Hepatocyte (in vitro differentiated cells): ENCODE data around the gene BRINP3. TPM values are rescaled to one million over a fixed set of nuclear protein-coding genes. Genes with fewer than 3 reads are reported as not detected.

Source experiments
- DNase-seq: peaks from one replicate; pipeline ENCODE4 v3.0.0-alpha.2; 2016; ENCODE audit warnings: low spot score
- H2AFZ ChIP-seq: fragments of 200-600 bp; sonication (generic); 2 replicates; pipeline ENCODE4 v1.6.0; 2016; ENCODE audit warnings: antibody characterized with exemption, mild to moderate bottlenecking
- H3K27ac ChIP-seq: fragments of 200-600 bp; sonication (generic); 2 replicates; pipeline ENCODE4 v1.5.1; 2016; ENCODE audit warnings: mild to moderate bottlenecking
- H3K27me3 ChIP-seq: fragments of 200-600 bp; sonication (generic); 2 replicates; pipeline ENCODE4 v1.6.1; 2016
- H3K36me3 ChIP-seq: fragments of 200-600 bp; sonication (generic); replicated peaks from 2 replicates; pipeline ENCODE4 v1.5.1; 2016; ENCODE audit warnings: low read depth; ENCODE audit not compliant: insufficient read depth
- H3K4me1 ChIP-seq: fragments of 200-600 bp; sonication (generic); 2 replicates; pipeline ENCODE4 v1.5.1; 2016; ENCODE audit warnings: mild to moderate bottlenecking, moderate library complexity; ENCODE audit not compliant: insufficient read depth
- H3K4me2 ChIP-seq: fragments of 200-600 bp; sonication (generic); 2 replicates; pipeline ENCODE4 v1.6.0; 2016
- H3K4me3 ChIP-seq: fragments of 200-600 bp; sonication (generic); 2 replicates; pipeline ENCODE4 v1.5.1; 2016; ENCODE audit warnings: mild to moderate bottlenecking
- H3K79me2 ChIP-seq: fragments of 200-600 bp; sonication (generic); 2 replicates; pipeline ENCODE4 v1.6.0; 2017; ENCODE audit warnings: mild to moderate bottlenecking
- H3K9me2 ChIP-seq: fragments of 200-600 bp; sonication (generic); replicated peaks from 2 replicates; pipeline ENCODE4 v1.6.0; 2017; ENCODE audit warnings: mild to moderate bottlenecking; ENCODE audit not compliant: insufficient read depth
- H3K9me3 ChIP-seq: fragments of 200-600 bp; sonication (generic); 2 replicates; pipeline ENCODE4 v1.5.1; 2016; ENCODE audit warnings: low read depth, mild to moderate bottlenecking
- H4K20me1 ChIP-seq: fragments of 200-600 bp; sonication (generic); 2 replicates; pipeline ENCODE4 v1.6.0; 2016; ENCODE audit warnings: mild to moderate bottlenecking; ENCODE audit not compliant: insufficient read depth, poor library complexity, severe bottlenecking
- EZH2 ChIP-seq: fragments of 200-600 bp; sonication (generic); IDR thresholded peaks from 2 replicates; pipeline ENCODE4 v1.6.1; 2016; ENCODE audit warnings: antibody characterized with exemption, mild to moderate bottlenecking, borderline replicate concordance
- EZH2phosphoT487 ChIP-seq: fragments of 200-600 bp; sonication (generic); IDR thresholded peaks from one replicate; pipeline ENCODE4 v1.6.1; 2018; ENCODE audit warnings: antibody characterized with exemption, mild to moderate bottlenecking, low read depth, moderate library complexity; ENCODE audit not compliant: unreplicated experiment, severe bottlenecking
- WGBS: methylation state at CpG from one replicate; pipeline ENCODE4 v1.1.6; 2016; ENCODE audit warnings: low lambda C conversion rate; ENCODE audit errors: missing lambda C conversion rate; 5-methylcytosine and 5-hydroxymethylcytosine counted together
- polyA plus RNA-seq: library from polyadenylated mRNA; unstranded; fragments of >200 nt; fragmentation: Nextera tagmentation; extraction: Ambion mirVana; gene quantifications from 2 replicates; pipeline ENCODE4 v1.2.1, GENCODE V29; 2016
- total RNA-seq: library from RNA; depleted of rRNA; stranded (reverse); fragments of >200 nt; gene quantifications from 2 replicates; pipeline ENCODE4 v1.2.3, GENCODE V29; 2014
- TF ChIP-seq, protein P1 (sequence below): fragments of 200-600 bp; sonication (generic); IDR thresholded peaks from 2 replicates; pipeline ENCODE4 v1.5.1; 2016; ENCODE audit warnings: antibody characterized with exemption, mild to moderate bottlenecking; ENCODE audit not compliant: poor library complexity

Gene BRINP3
- total and polyA plus RNA-seq, 2 experiments from 2014 or later: 15.3 to 37.9 TPM

DNA sequence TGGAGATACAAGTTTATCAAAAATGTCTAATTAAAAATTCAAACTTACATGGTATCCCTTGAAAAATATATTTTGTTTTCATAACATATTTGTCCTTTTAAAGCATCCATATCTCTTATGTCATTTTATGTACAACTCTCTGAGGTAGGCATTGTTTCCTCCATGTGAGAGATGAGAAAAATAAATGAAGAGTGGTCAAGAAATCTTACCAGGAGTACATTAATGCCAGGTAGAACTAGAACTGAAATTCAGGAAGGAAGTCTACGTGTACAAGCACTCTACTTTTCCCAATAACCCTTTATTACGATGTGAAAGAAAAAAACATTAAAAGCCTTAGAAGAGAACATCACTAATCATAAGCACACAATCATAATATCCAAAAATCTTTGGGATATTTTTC, 5.6 kb downstream of the BRINP3 start:
- Histone ChIP-seq H2AFZ (no peak overlapping the region), H3K4me3 (no peak overlapping the region)
- DNase-seq: no peak

GRCh38 chr1:190464690-190465089, 13.0 kb downstream of the BRINP3 start:
- H3K4me1 ChIP-seq: no peaks in the 10 kb centered on the region
- no peak for DNase-seq
- WGBS: 71% methylated on average over 2 of the region's 2 CpGs
- no peak overlapping the region for H3K27ac ChIP-seq
- no peaks in the 10 kb centered on the region for H3K36me3 ChIP-seq
- no peak overlapping the region for H3K4me3 ChIP-seq
- H3K9me2 ChIP-seq: no peaks in the 10 kb centered on the region
- H3K27me3 ChIP-seq: no peaks in the 10 kb centered on the region
- no peak overlapping the region for H3K4me2 ChIP-seq
- peaks cover 5% of the 10 kb centered on the region for H3K79me2 ChIP-seq
- H4K20me1 ChIP-seq: no peaks in the 10 kb centered on the region
- H3K9me3 ChIP-seq: no peaks in the 10 kb centered on the region
- TF ChIP-seq, protein P1, sequence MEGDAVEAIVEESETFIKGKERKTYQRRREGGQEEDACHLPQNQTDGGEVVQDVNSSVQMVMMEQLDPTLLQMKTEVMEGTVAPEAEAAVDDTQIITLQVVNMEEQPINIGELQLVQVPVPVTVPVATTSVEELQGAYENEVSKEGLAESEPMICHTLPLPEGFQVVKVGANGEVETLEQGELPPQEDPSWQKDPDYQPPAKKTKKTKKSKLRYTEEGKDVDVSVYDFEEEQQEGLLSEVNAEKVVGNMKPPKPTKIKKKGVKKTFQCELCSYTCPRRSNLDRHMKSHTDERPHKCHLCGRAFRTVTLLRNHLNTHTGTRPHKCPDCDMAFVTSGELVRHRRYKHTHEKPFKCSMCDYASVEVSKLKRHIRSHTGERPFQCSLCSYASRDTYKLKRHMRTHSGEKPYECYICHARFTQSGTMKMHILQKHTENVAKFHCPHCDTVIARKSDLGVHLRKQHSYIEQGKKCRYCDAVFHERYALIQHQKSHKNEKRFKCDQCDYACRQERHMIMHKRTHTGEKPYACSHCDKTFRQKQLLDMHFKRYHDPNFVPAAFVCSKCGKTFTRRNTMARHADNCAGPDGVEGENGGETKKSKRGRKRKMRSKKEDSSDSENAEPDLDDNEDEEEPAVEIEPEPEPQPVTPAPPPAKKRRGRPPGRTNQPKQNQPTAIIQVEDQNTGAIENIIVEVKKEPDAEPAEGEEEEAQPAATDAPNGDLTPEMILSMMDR: no peak
- TF ChIP-seq EZH2: no peak
- H2AFZ ChIP-seq: no peak overlapping the region

More for the DNA sequence above, 5.6 kb downstream of the BRINP3 start:
- Histone ChIP-seq H3K27me3 (peaks cover 20% of the 10 kb centered on the region), H3K4me1 (no peaks in the 10 kb centered on the region), H3K9me2 (no peaks in the 10 kb centered on the region), H3K4me2 (peak overlapping the region; percentile 84), H4K20me1 (no peaks in the 10 kb centered on the region), H3K79me2 (peaks cover 23% of the 10 kb centered on the region), H3K36me3 (no peaks in the 10 kb centered on the region), H3K9me3 (no peaks in the 10 kb centered on the region), H3K27ac (no peak overlapping the region)
- TF ChIP-seq EZH2 (no peak), EZH2phosphoT487 (no peak)
- TF ChIP-seq, protein P1: no peak
- 73% methylated on average over 2 of the region's 2 CpGs for whole genome bisulfite sequencing

GRCh38 chr1:190456129-190456528, 21.5 kb downstream of the BRINP3 start:
- TF ChIP-seq EZH2phosphoT487 (no peak), EZH2 (no peak)
- TF ChIP-seq, protein P1: no peak
- no peak for DNase-seq
- no peak overlapping the region for H3K4me3 ChIP-seq
- H3K36me3 ChIP-seq: no peaks in the 10 kb centered on the region
- H3K4me1 ChIP-seq: no peaks in the 10 kb centered on the region
- no peaks in the 10 kb centered on the region for H4K20me1 ChIP-seq
- H3K9me2 ChIP-seq: no peaks in the 10 kb centered on the region
- 79% methylated on average over 3 of the region's 3 CpGs for WGBS
- no peaks in the 10 kb centered on the region for H3K27me3 ChIP-seq
- H3K9me3 ChIP-seq: no peaks in the 10 kb centered on the region
- H3K27ac ChIP-seq: no peak overlapping the region
- no peak overlapping the region for H3K4me2 ChIP-seq
- no peak overlapping the region for H2AFZ ChIP-seq
- no peaks in the 10 kb centered on the region for H3K79me2 ChIP-seq

GRCh38 chr1:190455631-190456030, 22.0 kb downstream of the BRINP3 start:
- WGBS: 81% methylated on average over 1 of the region's 1 CpG

More at GRCh38 chr1:190455631-190456030, 22.0 kb downstream of the BRINP3 start:
- Histone ChIP-seq H3K4me1 (no peaks in the 10 kb centered on the region), H3K9me3 (no peaks in the 10 kb centered on the region), H3K27me3 (no peaks in the 10 kb centered on the region), H3K36me3 (no peaks in the 10 kb centered on the region), H4K20me1 (no peaks in the 10 kb centered on the region), H3K27ac (no peak overlapping the region), H3K9me2 (no peaks in the 10 kb centered on the region), H2AFZ (no peak overlapping the region), H3K4me2 (no peak overlapping the region), H3K79me2 (no peaks in the 10 kb centered on the region), H3K4me3 (no peak overlapping the region)
- TF ChIP-seq EZH2phosphoT487: no peak
- TF ChIP-seq, protein P1: no peak
- no peak for TF ChIP-seq EZH2
- DNase-seq: no peak
